ENCODE data around the gene WBP2.

The WBP2 gene

GRCh38 chr17:75836605-75837004 lies 18.5 kb downstream of the WBP2 start:
- TF ChIP-seq CTCF (IDR thresholded peaks at IDR 0.05; ENCODE audit: borderline replicate concordance, control extremely low read depth, extremely low read depth, insufficient read depth, missing control alignments) = no peak
- in situ Hi-C loops (cut with MboI; ENCODE audit: low sequenced_read_pairs, unreplicated experiment) = no loop called here

GRCh38 chr17:75835654-75835987 lies 19.5 kb downstream of the WBP2 start:
- no peak for TF ChIP-seq CTCF (IDR thresholded peaks at IDR 0.05; ENCODE audit: borderline replicate concordance, control extremely low read depth, extremely low read depth, insufficient read depth, missing control alignments)
- no peak for DNase-seq (ENCODE audit: low spot score)
- in situ Hi-C loops (cut with MboI; ENCODE audit: low sequenced_read_pairs, unreplicated experiment) = no loop called here

More at GRCh38 chr17:75836605-75837004, 18.5 kb downstream of the WBP2 start:
- DNase-seq (ENCODE audit: low spot score) = no peak

- no peak for DNase-seq (ENCODE audit: low spot score)
- no peak for TF ChIP-seq CTCF (IDR thresholded peaks at IDR 0.05; ENCODE audit: borderline replicate concordance, control extremely low read depth, extremely low read depth, insufficient read depth, missing control alignments)
- in situ Hi-C loops (cut with MboI; ENCODE audit: low sequenced_read_pairs, unreplicated experiment) = no loop called here
Measured at GRCh38 chr17:75834928-75835653, 20.0 kb downstream of the WBP2 start.

GRCh38 chr17:75834279-75834920 lies 20.7 kb downstream of the WBP2 start:
- in situ Hi-C loops (cut with MboI; ENCODE audit: low sequenced_read_pairs, unreplicated experiment) = no loop called here
- no peak for DNase-seq (ENCODE audit: low spot score)
- TF ChIP-seq CTCF (IDR thresholded peaks at IDR 0.05; ENCODE audit: borderline replicate concordance, control extremely low read depth, extremely low read depth, insufficient read depth, missing control alignments) = no peak

GRCh38 chr17:75832652-75833400 lies 22.3 kb downstream of the WBP2 start:
- TF ChIP-seq CTCF (IDR thresholded peaks at IDR 0.05; ENCODE audit: borderline replicate concordance, control extremely low read depth, extremely low read depth, insufficient read depth, missing control alignments) = no peak
- in situ Hi-C loops (cut with MboI; ENCODE audit: low sequenced_read_pairs, unreplicated experiment) = no loop called here
- DNase-seq (ENCODE audit: low spot score) = no peak

GRCh38 chr17:75832164-75832651 lies 22.9 kb downstream of the WBP2 start:
- in situ Hi-C loops (cut with MboI; ENCODE audit: low sequenced_read_pairs, unreplicated experiment) = no loop called here
- DNase-seq (ENCODE audit: low spot score) = no peak
- TF ChIP-seq CTCF (IDR thresholded peaks at IDR 0.05; ENCODE audit: borderline replicate concordance, control extremely low read depth, extremely low read depth, insufficient read depth, missing control alignments) = no peak

All from GM13976 (cell line).